SH-SY5Y (cell line): ENCODE results near the gene SLC4A1.

Experiments used
- GATA2 ChIP-seq: IDR thresholded peaks from 2 replicates; pipeline ENCODE4 v1.6.1; 2011; ENCODE audit warnings: mild to moderate bottlenecking, low read depth, low read length
- GATA3 ChIP-seq: IDR thresholded peaks from 2 replicates; pipeline ENCODE4 v1.6.1; 2011; ENCODE audit warnings: low read depth, mild to moderate bottlenecking, low read length, moderate library complexity

DNA sequence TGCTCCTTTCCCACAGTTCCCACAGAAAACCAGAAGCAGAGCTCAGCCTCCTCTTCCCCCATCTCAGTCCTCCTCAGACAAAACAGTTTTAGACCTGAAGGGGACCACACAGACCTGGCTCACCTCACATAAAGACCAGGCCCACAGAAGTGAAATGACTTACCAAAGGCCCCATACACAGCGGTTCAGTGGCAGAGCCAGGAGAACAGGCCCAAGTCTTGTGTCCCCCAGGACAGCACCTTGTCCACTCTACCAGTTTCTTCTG lies 53.8 kb downstream of the SLC4A1 start:
- TF ChIP-seq GATA2 (no peak), GATA3 (no peak)
